Right forelimb (tissue), 1 donor: ENCODE measurements around the gene RER1.

Source experiments
- DNase-seq: peaks from one replicate; pipeline ENCODE4 v3.0.0-alpha.2; 2018

The RER1 gene

GRCh38 chr1:2376261-2376741 is 15.3 kb upstream of the RER1 start:
- no peak for DNase-seq

- DNase-seq, result no peak
These were observed 14.5 kb upstream of the RER1 start for GRCh38 chr1:2376931-2377672.

- no peak for DNase-seq
These were observed 13.7 kb upstream of the RER1 start for GRCh38 chr1:2377751-2378440.

GRCh38 chr1:2378441-2378851 is 13.2 kb upstream of the RER1 start:
- DNase-seq, result no peak

- no peak for DNase-seq
These were observed 12.5 kb upstream of the RER1 start for GRCh38 chr1:2378956-2379732.

GRCh38 chr1:2379733-2380404 is 11.8 kb upstream of the RER1 start:
- no peak for DNase-seq

GRCh38 chr1:2380816-2381591 is 10.6 kb upstream of the RER1 start:
- no peak for DNase-seq

- DNase-seq, result peak; percentile 91
These were observed 9.7 kb upstream of the RER1 start for GRCh38 chr1:2381741-2382620.

GRCh38 chr1:2382621-2383361 is 8.8 kb upstream of the RER1 start:
- no peak for DNase-seq

GRCh38 chr1:2383576-2383975 is 8.1 kb upstream of the RER1 start:
- DNase-seq, result no peak

- DNase-seq, result no peak
These were observed 7.3 kb upstream of the RER1 start for GRCh38 chr1:2384130-2384860.

- DNase-seq, result no peak
These were observed 6.6 kb upstream of the RER1 start for GRCh38 chr1:2384941-2385481.

- no peak for DNase-seq
These were observed 5.9 kb upstream of the RER1 start for GRCh38 chr1:2385606-2386280.

- no peak for DNase-seq
These were observed 4.7 kb upstream of the RER1 start for GRCh38 chr1:2386636-2387611.

- DNase-seq, result no peak
These were observed 3.4 kb upstream of the RER1 start for GRCh38 chr1:2388004-2388913.

- no peak for DNase-seq
These were observed 2.0 kb upstream of the RER1 start for GRCh38 chr1:2389644-2390043.
